Cardiac muscle cell (in vitro differentiated cells and primary cell): Measurements from ENCODE around the gene ARRDC3. TPM values are rescaled to one million over a fixed set of nuclear protein-coding genes. Genes with fewer than 3 reads are reported as not detected.
A peak's percentile ranks its signal among the peaks of the same experiment; 100 is the strongest.
"Not testable (repeated sequence)": the region's sequence is repeated elsewhere in the genome, so short reads cannot be mapped to it uniquely, and the experiment has no call there.

Experiments used
- DNase-seq, 2 donors: peaks; one replicate each; pipeline versions ENCODE4 v3.0.0 to v3.0.0-alpha.2; 2010 to 2017; ENCODE audit warnings: low read depth in 1 of 2, low spot score in 1 of 2
- H3K27ac ChIP-seq: fragments of 200-600 bp; sonication (generic); 2 replicates; pipeline ENCODE4 v1.5.1; 2016
- H3K27me3 ChIP-seq: fragments of 200-600 bp; sonication (generic); 2 replicates; pipeline ENCODE4 v1.6.0; 2016; ENCODE audit warnings: control low read depth
- H3K36me3 ChIP-seq: fragments of 200-600 bp; sonication (generic); 2 replicates; pipeline ENCODE4 v1.5.1; 2016; ENCODE audit warnings: control low read depth
- H3K4me1 ChIP-seq: fragments of 200-600 bp; sonication (generic); 2 replicates; pipeline ENCODE4 v1.8.1; 2017; ENCODE audit warnings: low read depth, mild to moderate bottlenecking, mixed run types
- H3K4me3 ChIP-seq: fragments of 200-600 bp; sonication (generic); 2 replicates; pipeline ENCODE4 v1.5.1; 2016; ENCODE audit warnings: mild to moderate bottlenecking
- H3K9me3 ChIP-seq: fragments of 200-600 bp; sonication (generic); 2 replicates; pipeline ENCODE4 v1.5.1; 2017; ENCODE audit warnings: low read depth, mild to moderate bottlenecking, control low read depth
- polyA plus RNA-seq: library from polyadenylated mRNA; unstranded; fragments of >200 nt; fragmentation: Nextera tagmentation; extraction: Ambion mirVana; gene quantifications from 2 replicates; pipeline ENCODE4 v1.2.1, GENCODE V29; 2016
- total RNA-seq: library from RNA; depleted of rRNA; stranded (reverse); fragments of >200 nt; gene quantifications from 2 replicates; pipeline ENCODE4 v1.2.3, GENCODE V29; 2016
- TF ChIP-seq, protein P1 (sequence below): IDR thresholded peaks from 2 replicates; pipeline ENCODE4 v1.5.1; 2012; ENCODE audit warnings: low read depth, mild to moderate bottlenecking, low read length

Gene ARRDC3
- total and polyA plus RNA-seq, 2 experiments from 2014 or later = 56.8 to 75.8 TPM

DNA sequence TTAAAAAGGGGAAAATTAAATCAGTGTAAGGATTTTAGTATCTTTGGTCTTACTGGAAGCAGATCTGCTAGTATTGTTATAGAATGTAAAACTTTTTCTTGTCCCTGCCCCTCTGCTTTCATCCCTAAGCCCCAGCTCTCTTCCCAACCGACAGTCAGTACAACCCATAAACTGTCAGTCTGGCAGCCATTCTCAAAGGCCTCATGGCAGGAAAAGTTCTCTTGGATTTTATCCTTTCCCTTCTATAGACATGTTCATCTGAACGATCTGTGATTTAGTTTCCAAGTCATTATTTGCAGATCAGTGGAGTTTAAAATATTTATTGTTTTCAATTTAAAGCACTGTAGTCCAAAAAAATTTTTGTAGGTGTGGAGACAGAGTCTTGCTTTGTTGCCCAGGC, 39.2 kb downstream of the ARRDC3 start:
- Histone ChIP-seq H3K27ac (no peak overlapping the region), H3K27me3 (no peaks in the 10 kb centered on the region), H3K9me3 (no peaks in the 10 kb centered on the region), H3K4me3 (no peak overlapping the region), H3K4me1 (no peaks in the 10 kb centered on the region), H3K36me3 (no peaks in the 10 kb centered on the region)
- TF ChIP-seq, protein P1, sequence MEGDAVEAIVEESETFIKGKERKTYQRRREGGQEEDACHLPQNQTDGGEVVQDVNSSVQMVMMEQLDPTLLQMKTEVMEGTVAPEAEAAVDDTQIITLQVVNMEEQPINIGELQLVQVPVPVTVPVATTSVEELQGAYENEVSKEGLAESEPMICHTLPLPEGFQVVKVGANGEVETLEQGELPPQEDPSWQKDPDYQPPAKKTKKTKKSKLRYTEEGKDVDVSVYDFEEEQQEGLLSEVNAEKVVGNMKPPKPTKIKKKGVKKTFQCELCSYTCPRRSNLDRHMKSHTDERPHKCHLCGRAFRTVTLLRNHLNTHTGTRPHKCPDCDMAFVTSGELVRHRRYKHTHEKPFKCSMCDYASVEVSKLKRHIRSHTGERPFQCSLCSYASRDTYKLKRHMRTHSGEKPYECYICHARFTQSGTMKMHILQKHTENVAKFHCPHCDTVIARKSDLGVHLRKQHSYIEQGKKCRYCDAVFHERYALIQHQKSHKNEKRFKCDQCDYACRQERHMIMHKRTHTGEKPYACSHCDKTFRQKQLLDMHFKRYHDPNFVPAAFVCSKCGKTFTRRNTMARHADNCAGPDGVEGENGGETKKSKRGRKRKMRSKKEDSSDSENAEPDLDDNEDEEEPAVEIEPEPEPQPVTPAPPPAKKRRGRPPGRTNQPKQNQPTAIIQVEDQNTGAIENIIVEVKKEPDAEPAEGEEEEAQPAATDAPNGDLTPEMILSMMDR = no peak
- DNase-seq = no peak

- not testable (repeated sequence) for H3K9me3 ChIP-seq, H3K4me3 ChIP-seq, H3K27ac ChIP-seq, H3K36me3 ChIP-seq, DNase-seq, H3K27me3 ChIP-seq, H3K4me1 ChIP-seq
These were observed 40.2 kb downstream of the ARRDC3 start for GRCh38 chr5:91342931-91343330.

- Histone ChIP-seq H3K27ac (no peak overlapping the region), H3K9me3 (no peaks in the 10 kb centered on the region), H3K27me3 (no peaks in the 10 kb centered on the region), H3K4me3 (no peak overlapping the region), H3K36me3 (no peaks in the 10 kb centered on the region), H3K4me1 (no peaks in the 10 kb centered on the region)
- TF ChIP-seq, protein P1 = no peak
- DNase-seq = no peak
These were observed 42.0 kb downstream of the ARRDC3 start for GRCh38 chr5:91341154-91341553.

DNA sequence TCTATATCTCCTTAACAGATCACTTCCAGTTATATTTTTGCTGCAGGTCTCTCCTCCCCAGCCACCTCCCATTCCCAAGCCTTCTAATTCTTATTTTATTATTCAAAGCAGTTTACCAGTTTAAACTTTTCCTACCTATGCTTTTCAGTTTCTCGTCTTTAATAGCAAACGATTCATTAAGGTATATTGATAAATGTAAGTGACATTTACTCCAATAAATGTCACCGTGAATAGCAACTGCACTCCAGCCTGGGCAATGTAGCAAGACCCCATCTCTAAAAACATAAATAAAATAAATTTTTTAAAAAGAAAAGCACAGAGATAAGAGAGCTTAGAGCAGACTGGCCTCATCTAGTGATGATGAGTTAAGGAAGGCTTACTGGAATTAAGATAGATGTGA, 42.6 kb downstream of the ARRDC3 start:
- Histone ChIP-seq H3K4me3 (no peak overlapping the region), H3K9me3 (no peaks in the 10 kb centered on the region)
- TF ChIP-seq, protein P1 = no peak

GRCh38 chr5:91339063-91339705, 43.9 kb downstream of the ARRDC3 start:
- Histone ChIP-seq H3K9me3 (no peaks in the 10 kb centered on the region), H3K27me3 (no peaks in the 10 kb centered on the region), H3K4me3 (no peak overlapping the region), H3K4me1 (no peaks in the 10 kb centered on the region), H3K27ac (no peak overlapping the region), H3K36me3 (no peaks in the 10 kb centered on the region)
- TF ChIP-seq, protein P1 = no peak
- peak in 1 of 2 donors; percentile 58 for DNase-seq

More for the DNA sequence above, 42.6 kb downstream of the ARRDC3 start:
- no peaks in the 10 kb centered on the region for H3K4me1 ChIP-seq
- no peak overlapping the region for H3K27ac ChIP-seq
- H3K27me3 ChIP-seq = no peaks in the 10 kb centered on the region
- no peaks in the 10 kb centered on the region for H3K36me3 ChIP-seq
- DNase-seq = no peak

DNA sequence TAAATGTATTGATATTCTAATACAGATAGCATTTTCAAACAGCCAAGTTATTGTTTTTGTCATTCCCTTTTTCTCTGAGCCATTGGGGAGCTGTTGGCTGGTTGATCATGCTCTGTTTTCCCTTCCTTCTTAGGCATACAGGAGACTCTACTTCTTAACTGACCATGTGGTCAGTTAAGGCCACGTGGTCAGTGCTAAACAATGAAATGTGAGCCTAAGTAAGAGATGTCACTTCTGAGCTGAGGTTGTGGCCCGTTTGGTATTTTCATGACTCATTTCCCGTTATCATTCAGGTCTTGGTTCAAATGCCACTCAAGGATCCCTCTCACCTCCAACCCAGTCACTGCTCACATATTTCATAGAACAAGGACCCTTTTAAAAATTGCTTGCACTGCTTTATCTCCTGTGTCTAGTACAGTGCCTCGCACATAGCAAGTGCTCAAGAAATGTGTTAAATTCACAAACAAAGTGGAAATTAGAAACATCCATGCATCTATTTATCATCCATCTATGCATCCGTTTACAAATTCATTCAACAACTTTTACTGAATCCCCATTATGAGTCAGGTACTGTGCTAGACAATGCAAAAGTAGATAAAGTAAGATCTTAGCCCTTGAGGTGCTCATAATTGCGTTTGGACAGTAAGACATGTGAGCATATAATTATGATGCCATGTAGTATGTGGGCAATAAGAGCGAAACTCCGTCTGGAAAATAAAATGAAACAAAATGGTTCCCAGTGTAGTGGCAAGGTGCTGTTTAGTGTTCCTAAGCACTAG, 50.7 kb downstream of the ARRDC3 start:
- H3K4me3 ChIP-seq = no peak overlapping the region
- H3K4me1 ChIP-seq = peaks cover 11% of the 10 kb centered on the region
- H3K36me3 ChIP-seq = no peaks in the 10 kb centered on the region
- DNase-seq = peak in 1 of 2 donors; percentile 68
- no peak overlapping the region for H3K27ac ChIP-seq
- no peaks in the 10 kb centered on the region for H3K27me3 ChIP-seq
- no peaks in the 10 kb centered on the region for H3K9me3 ChIP-seq
- TF ChIP-seq, protein P1 = no peak
